GM18907 (cell line): ENCODE results near the gene RABGAP1L.
A peak's percentile ranks its signal among the peaks of the same experiment; 100 is the strongest.
"Not testable (repeated sequence)": the region's sequence is repeated elsewhere in the genome, so short reads cannot be mapped to it uniquely, and the experiment has no call there.

Experiments used
- ATAC-seq: cut with Tn5 transposase; IDR thresholded peaks from one replicate; pipeline ENCODE4 v1.9.1; 2021; ENCODE audit warnings: mild to moderate bottlenecking, moderate library complexity; ENCODE audit not compliant: unreplicated experiment

RABGAP1L gene

DNA sequence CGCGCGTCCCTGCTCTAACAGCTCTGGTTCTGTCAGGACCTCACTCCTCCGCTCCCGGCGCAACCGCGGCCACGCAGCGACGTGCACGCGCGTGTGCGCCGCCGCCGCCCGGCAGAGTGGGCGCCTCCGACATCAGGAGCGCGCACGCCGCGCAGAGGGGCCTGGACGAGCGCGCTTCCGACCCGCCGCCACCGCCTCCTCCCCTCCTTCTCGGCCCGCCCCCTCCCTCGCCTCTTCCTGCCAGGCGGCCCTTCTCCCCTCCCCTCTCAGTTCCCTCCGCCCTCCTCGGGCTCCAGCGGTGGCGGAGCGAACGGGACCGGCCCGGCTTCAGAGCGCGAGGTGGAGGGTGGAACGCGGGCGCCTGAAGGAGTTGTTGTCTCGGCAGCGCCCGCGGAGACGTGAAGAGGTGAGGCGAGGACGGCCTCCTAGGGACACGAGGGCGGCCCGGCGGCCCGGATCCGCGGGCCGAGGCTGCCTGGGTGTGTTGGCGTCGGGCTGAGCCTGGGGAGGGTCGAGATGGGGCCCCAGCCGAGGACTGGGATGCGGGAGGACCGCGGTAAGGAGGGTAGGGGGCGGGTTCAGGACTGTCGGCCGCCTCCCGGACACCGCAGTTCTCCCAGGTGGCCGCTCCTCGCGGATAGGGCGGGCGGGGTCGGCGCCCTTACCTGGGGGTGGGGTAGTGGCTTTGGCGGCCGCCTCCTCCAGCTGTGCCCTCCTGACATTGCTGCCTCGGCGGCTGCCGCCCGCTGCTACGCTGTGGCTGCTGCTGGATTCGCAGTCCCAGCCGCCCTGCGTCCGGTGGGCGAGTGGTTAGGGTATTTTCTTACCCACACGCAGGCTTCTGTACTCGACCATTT, at the start of gene RABGAP1L:
Gene RABGAP1L (plus strand): TSS at position 269 of the 857 bp plus-strand sequence.
- ATAC-seq, result peak; percentile 78

DNA sequence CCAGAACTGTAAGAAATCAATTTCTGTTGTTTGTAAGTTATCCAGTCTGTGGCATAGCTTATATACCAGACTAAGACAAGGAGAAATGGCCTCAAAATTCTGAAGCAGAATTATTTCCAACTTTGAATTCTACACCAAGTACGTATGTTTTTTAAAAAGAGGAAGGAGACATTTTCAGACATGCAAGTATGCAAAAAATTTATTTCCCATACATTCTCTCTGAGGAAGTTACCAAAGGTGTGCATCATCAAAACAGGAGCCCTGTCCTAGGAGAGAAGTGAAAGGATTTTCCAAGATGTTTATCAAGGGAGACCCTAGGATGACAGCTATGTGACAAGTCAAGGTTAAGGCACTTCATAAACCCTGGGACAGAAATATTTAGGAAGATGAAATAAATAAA, 49.3 kb upstream of the RABGAP1L start:
- ATAC-seq, result no peak

- ATAC-seq, result no peak
Observed at GRCh38 chr1:174112489-174113162, 46.7 kb upstream of the RABGAP1L start.

- no peak for ATAC-seq
Observed at GRCh38 chr1:174114106-174114505, 45.2 kb upstream of the RABGAP1L start.

- ATAC-seq, result peak; percentile 69
Observed at GRCh38 chr1:174114788-174115448, 44.4 kb upstream of the RABGAP1L start.

GRCh38 chr1:174116042-174116441, 43.3 kb upstream of the RABGAP1L start:
- no peak for ATAC-seq

DNA sequence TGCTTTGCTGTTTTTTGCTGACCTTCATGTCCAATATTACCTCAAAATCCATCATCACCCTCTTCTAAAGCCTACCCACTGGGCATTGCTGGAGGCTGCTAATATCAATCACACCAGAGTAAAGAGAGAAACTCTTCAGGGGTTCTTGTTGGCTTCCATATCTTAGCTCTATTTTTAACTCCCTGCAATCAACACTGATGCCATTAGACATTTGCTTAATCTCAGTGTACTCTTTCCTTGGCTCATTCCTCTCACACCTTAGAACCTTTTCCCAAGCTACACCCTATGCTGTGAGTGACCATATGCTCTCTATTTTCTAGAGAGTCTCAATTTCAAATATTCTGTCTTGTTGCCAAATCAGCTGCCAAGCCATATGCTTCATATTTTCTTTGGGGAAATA, 40.6 kb upstream of the RABGAP1L start:
- no peak for ATAC-seq

- not testable (repeated sequence) for ATAC-seq
Observed at GRCh38 chr1:174122318-174122717, 37.0 kb upstream of the RABGAP1L start.

GRCh38 chr1:174123843-174124242, 35.5 kb upstream of the RABGAP1L start:
- no peak for ATAC-seq

- not testable (repeated sequence) for ATAC-seq
Observed at GRCh38 chr1:174127176-174127575, 32.1 kb upstream of the RABGAP1L start.

GRCh38 chr1:174131032-174131638, 28.2 kb upstream of the RABGAP1L start:
- no peak for ATAC-seq

DNA sequence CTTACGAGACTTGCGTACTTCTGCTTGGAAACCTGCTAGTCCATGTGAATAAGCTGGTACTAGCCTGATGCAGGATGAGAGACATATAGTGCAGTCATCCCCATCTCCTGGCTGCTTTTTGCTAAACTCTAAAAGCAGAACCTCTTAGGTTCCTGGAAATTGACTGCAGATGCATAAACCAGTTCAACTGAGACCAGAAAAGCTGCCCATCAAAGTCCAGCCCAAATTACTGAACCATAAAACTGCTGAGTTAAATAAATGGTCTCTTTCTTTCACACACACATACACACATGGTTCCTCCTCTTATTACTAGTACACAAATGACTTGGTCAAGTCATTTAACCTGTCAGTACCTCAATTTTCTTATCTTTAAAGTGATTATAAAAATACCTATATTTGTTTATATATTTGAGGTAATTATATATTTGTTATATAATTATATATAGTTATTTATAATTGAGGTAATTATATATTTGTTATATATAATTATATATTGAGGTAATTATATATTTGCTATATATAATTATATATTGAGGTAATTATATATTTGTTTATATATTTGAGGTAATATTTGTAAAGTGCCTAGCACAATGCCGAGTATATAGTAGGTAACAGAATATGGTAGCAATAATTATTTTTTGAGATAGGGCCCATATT, 25.2 kb upstream of the RABGAP1L start:
- ATAC-seq, result peak; percentile 55

- ATAC-seq, result no peak
Observed at GRCh38 chr1:174135211-174135610, 24.1 kb upstream of the RABGAP1L start.

DNA sequence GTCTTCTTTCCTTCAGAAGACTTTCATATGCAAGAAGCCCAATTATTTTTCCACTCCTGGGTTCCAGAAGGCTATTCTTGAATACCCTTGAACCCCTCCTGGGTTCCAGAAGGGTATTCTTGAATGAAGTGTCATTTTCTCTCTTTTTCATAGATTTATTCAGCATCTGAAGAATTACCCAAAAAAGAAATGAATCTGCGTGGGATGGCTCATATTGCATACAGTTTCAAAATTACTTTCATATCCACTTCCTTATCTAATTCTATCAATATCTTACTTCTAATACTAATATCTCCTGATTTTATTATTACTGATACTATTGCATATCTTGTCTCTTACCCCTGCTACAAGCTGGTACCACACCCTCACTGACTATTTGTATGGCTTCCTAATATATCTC, 22.6 kb upstream of the RABGAP1L start:
- ATAC-seq, result no peak

GRCh38 chr1:174142836-174143235, 16.5 kb upstream of the RABGAP1L start:
- no peak for ATAC-seq

DNA sequence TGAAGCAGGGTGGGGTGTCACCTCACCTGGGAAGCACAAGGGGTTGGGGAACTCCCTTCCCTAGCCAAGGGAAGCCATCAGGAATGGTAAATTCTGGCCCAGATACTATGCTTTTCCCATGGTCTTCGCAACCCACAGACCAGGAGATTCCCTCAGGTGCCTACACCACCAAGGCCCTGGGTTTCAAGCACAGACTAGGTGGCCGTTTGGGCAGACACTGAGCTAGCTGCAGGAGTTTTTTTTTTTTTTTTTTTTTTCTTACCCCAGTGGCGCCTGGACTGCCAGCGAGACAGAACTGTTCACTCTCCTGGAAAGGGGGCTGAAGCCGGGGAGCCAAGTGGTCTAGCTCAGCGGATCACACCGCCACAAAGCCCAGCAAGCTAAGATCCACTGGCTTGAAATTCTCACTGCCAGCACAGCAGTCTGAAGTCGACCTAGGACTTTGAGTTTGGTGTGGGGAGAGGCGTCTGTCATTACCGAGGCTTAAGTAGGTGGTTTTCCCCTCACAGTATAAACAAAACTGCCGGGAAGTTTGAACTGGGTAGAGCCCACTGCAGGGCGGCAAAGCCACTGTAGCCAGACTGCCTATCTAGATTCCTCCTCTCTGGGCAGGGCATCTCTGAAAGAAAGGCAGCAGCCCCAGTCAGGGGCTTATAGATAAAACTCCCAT, 15.5 kb upstream of the RABGAP1L start:
- ATAC-seq, result not testable (repeated sequence)

DNA sequence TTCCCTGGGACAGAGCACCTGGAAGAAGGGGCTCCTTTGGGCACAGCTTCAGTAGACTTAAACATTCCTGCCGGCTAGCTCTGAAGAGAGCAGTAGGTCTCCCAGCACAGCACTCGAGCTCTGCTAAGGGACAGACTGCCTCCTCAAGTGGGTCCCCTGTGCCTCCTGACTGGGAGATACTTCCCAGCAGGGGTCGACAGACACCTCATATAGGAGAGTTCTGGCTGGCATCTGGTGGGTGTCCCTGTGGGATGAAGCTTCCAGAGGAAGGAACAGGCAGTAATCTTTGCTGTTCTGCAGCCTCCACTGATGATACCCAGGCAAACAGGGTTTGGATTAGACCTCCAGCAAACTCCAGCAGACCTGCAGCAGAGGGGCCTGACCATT, 14.9 kb upstream of the RABGAP1L start:
- not testable (repeated sequence) for ATAC-seq

- no peak for ATAC-seq
Observed at GRCh38 chr1:174149216-174149615, 10.1 kb upstream of the RABGAP1L start.

- no peak for ATAC-seq
Observed at GRCh38 chr1:174150499-174150898, 8.8 kb upstream of the RABGAP1L start.

- no peak for ATAC-seq
Observed at GRCh38 chr1:174152427-174152826, 6.9 kb upstream of the RABGAP1L start.
